Sigmoid colon (tissue), 7 donors: ENCODE measurements around the gene CYBC1. TPM values are rescaled to one million over a fixed set of nuclear protein-coding genes. Genes with fewer than 3 reads are reported as not detected.

Experiments
- DNase-seq: peaks from one replicate; pipeline ENCODE4 v3.0.0-alpha.2; 2019
- H3K27ac ChIP-seq, 4 donors: fragments of 200-600 bp; sonication (generic); one replicate each; pipeline ENCODE4 v1.5.1; 2016 to 2019; ENCODE audit warnings: mild to moderate bottlenecking in 1 of 4
- H3K27me3 ChIP-seq, 3 donors: fragments of 200-600 bp; sonication (generic); one replicate each; pipeline ENCODE4 v1.5.1; 2019; ENCODE audit warnings: mild to moderate bottlenecking in 1 of 3
- H3K36me3 ChIP-seq, 4 donors: fragments of 200-600 bp; sonication (generic); one replicate each; pipeline ENCODE4 v1.5.1; 2016 to 2019
- H3K4me1 ChIP-seq, 4 donors: fragments of 200-600 bp; sonication (generic); one replicate each; pipeline ENCODE4 v1.5.1; 2017 to 2019
- H3K4me3 ChIP-seq, 4 donors: fragments of 200-600 bp; sonication (generic); one replicate each; pipeline ENCODE4 v1.5.1; 2017 to 2019; ENCODE audit warnings: mild to moderate bottlenecking in 2 of 4, moderate library complexity in 1 of 4
- H3K9me3 ChIP-seq, 4 donors: fragments of 200-600 bp in 3 of 4; sonication (generic) in 3 of 4; one replicate each; pipeline versions ENCODE4 v1.5.1 to v1.6.1; 2013 to 2019
- EP300 ChIP-seq, 4 donors: sonication (generic); formaldehyde crosslinking; IDR thresholded peaks; one replicate each; pipeline ENCODE4 v1.6.1; 2017; ENCODE audit warnings: antibody characterized with exemption in 4 of 4
- POLR2A ChIP-seq, 2 donors: fragments of 450-650 bp; IDR thresholded peaks; one replicate each; pipeline ENCODE4 v1.6.1; 2016; ENCODE audit warnings: antibody characterized with exemption in 2 of 2, mild to moderate bottlenecking in 2 of 2, moderate library complexity in 2 of 2
- POLR2AphosphoS5 ChIP-seq, 4 donors: sonication (generic); formaldehyde crosslinking; IDR thresholded peaks; one replicate each; pipeline ENCODE4 v1.6.1; 2017; ENCODE audit warnings: antibody characterized with exemption in 4 of 4
- WGBS, 2 donors: extraction: QIAGEN DNeasy Blood & Tissue Kit; methylation state at CpG; one replicate each; pipeline ENCODE4 v1.1.7; 2013; 5-methylcytosine and 5-hydroxymethylcytosine counted together
- intact Hi-C: fragments of 100-400 bp; cut with DNase I; formaldehyde crosslinking; loops from one replicate; pipeline ENCODE4 v1.15.1; 2023
- polyA plus RNA-seq, 3 donors: library from polyadenylated mRNA; stranded (reverse); fragments of 200-250 nt; gene quantifications; one replicate each; pipeline ENCODE4 v1.2.3, GENCODE V29; 2013
- total RNA-seq, 4 donors: library from RNA; depleted of rRNA; stranded (reverse); fragments of >200 nt; gene quantifications; one replicate each; pipeline ENCODE4 v1.1.0, GENCODE V29; 2016
- TF ChIP-seq, protein P1 (sequence below), 4 experiments: fragments of 450-650 bp in 3 of 4; fragments of 200-600 bp in 1 of 4; IDR thresholded peaks; one replicate each; pipeline ENCODE4 v1.5.1; 2016 to 2019; ENCODE audit warnings: antibody characterized with exemption in 4 of 4, mild to moderate bottlenecking in 3 of 4, moderate library complexity in 2 of 4
- donor health status: healthy with polysubstance abuse.
- donor health status: Bipolar disorder and iron deficiency.
- donor health status: healthy.

Gene CYBC1
- total and polyA plus RNA-seq, 7 donors = 22.8 to 116 (median 39.9) TPM

DNA sequence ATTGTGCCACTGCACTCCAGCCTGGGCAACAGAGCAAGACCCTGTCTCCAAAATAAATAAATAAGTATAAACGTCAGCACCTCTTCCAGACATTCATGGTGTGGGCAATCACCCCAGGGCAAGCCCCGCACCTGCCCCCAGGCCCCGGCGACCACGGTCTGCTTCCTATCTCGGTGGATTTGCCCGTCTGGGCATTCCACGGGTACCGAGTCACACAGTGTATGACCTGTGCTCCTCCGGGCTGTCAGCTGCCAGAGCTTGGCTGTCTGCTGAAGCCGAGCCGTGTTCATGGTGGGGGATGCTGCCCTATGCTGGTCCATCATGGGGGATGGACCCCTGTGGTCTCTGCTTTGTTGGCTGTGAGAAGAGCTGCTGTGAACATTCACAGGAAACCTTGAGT lies 15.4 kb downstream of the CYBC1 start:
- Histone ChIP-seq H3K4me3 (no peak overlapping the region), H3K4me1 (no peaks in the 10 kb centered on the region), H3K27me3 (no peaks in the 10 kb centered on the region), H3K9me3 (no peaks in the 10 kb centered on the region), H3K36me3 (peaks cover 0 to 30% (median 0%) of the 10 kb centered on the region in 4 donors), H3K27ac (no peak overlapping the region)
- WGBS, 2 donors = 93% methylated on average over 12 of the region's 12 CpGs
- TF ChIP-seq EP300 (IDR thresholded peaks at IDR 0.05) = no peak
- no peak for TF ChIP-seq POLR2AphosphoS5 (IDR thresholded peaks at IDR 0.05)
- no peak for TF ChIP-seq POLR2A (IDR thresholded peaks at IDR 0.05)
- TF ChIP-seq, protein P1, sequence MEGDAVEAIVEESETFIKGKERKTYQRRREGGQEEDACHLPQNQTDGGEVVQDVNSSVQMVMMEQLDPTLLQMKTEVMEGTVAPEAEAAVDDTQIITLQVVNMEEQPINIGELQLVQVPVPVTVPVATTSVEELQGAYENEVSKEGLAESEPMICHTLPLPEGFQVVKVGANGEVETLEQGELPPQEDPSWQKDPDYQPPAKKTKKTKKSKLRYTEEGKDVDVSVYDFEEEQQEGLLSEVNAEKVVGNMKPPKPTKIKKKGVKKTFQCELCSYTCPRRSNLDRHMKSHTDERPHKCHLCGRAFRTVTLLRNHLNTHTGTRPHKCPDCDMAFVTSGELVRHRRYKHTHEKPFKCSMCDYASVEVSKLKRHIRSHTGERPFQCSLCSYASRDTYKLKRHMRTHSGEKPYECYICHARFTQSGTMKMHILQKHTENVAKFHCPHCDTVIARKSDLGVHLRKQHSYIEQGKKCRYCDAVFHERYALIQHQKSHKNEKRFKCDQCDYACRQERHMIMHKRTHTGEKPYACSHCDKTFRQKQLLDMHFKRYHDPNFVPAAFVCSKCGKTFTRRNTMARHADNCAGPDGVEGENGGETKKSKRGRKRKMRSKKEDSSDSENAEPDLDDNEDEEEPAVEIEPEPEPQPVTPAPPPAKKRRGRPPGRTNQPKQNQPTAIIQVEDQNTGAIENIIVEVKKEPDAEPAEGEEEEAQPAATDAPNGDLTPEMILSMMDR (IDR thresholded peaks at IDR 0.05) = no peak
- intact Hi-C loops = no loop called here
- no peak for DNase-seq

DNA sequence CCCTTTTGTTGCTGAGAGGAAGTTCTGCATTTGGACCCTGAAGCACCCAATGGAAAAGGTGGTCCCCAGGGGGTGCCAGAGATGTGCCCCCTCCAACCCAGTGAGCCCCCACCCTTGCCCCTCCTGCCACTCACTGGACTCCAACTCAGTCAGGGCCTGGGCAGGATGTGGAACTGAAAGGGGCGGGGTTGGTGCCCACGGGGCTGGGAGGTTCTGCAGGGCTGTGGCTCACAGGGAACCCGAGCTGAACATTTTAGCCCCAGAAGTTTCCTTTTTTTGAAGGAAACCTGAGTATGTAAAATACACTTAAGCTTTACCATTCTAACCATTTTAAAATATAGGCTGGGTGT lies 16.4 kb downstream of the CYBC1 start:
- no peaks in the 10 kb centered on the region for H3K27me3 ChIP-seq
- H3K36me3 ChIP-seq = peaks cover 0 to 30% (median 0%) of the 10 kb centered on the region in 4 donors
- DNase-seq = no peak
- H3K4me3 ChIP-seq = no peak overlapping the region
- H3K9me3 ChIP-seq = no peaks in the 10 kb centered on the region
- WGBS, 2 donors = 43 to 69% methylated on average over 3 of the region's 3 CpGs
- H3K4me1 ChIP-seq = no peaks in the 10 kb centered on the region
- TF ChIP-seq EP300 (IDR thresholded peaks at IDR 0.05) (no peak), POLR2A (IDR thresholded peaks at IDR 0.05) (no peak), POLR2AphosphoS5 (IDR thresholded peaks at IDR 0.05) (no peak)
- TF ChIP-seq, protein P1 (IDR thresholded peaks at IDR 0.05) = no peak
- H3K27ac ChIP-seq = no peak overlapping the region
- intact Hi-C loops = no loop called here

DNA sequence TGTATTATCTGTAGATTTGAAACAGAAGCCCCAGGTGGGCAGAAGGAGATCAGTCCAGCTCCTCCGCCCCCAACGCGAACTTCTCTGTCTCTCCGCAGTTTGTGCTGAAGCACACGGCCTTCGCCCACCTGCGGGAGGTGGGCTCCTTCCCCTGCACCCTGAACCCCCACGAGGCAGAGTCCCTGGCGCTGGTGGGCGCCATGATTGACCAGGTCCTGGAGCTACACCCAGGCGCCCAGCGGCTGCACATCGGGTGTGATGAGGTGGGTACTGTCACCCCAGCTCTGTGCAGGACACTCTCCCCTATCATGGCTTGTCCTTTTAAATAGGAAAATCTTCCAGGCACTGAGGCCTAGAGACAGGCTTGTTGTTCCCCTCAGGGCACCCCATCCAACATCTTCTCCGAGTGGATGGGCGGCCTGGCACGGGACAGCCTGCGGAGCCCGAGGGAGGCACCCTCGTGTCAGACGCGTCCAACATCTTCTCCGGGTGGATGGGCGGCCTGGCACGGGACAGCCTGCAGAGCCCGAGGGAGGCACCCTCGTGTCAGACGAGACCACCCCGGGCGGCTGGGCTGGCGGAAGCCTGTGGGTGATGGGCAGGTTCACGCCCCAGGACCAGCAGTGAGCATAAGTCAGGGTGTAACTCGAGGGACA lies 16.9 kb downstream of the CYBC1 start:
- Histone ChIP-seq H3K4me1 (no peaks in the 10 kb centered on the region), H3K27me3 (no peaks in the 10 kb centered on the region), H3K9me3 (no peaks in the 10 kb centered on the region), H3K4me3 (no peak overlapping the region), H3K27ac (no peak overlapping the region), H3K36me3 (peaks cover 0 to 30% (median 0%) of the 10 kb centered on the region in 4 donors)
- TF ChIP-seq POLR2A (IDR thresholded peaks at IDR 0.05) (no peak), EP300 (IDR thresholded peaks at IDR 0.05) (no peak), POLR2AphosphoS5 (IDR thresholded peaks at IDR 0.05) (no peak)
- TF ChIP-seq, protein P1 (IDR thresholded peaks at IDR 0.05) = no peak
- intact Hi-C loops = no loop called here
- DNase-seq = no peak
- 93 to 94% methylated on average over 32 of the region's 32 CpGs for WGBS, 2 donors

- WGBS, 2 donors = 83 to 90% methylated on average over 8 of the region's 8 CpGs
These were observed 18.5 kb downstream of the CYBC1 start for GRCh38 chr17:82432017-82432416.

More at GRCh38 chr17:82432017-82432416, 18.5 kb downstream of the CYBC1 start:
- intact Hi-C loops = no loop called here
- no peak for TF ChIP-seq POLR2AphosphoS5 (IDR thresholded peaks at IDR 0.05)
- no peak for TF ChIP-seq POLR2A (IDR thresholded peaks at IDR 0.05)
- TF ChIP-seq, protein P1 (IDR thresholded peaks at IDR 0.05) = no peak
- no peaks in the 10 kb centered on the region for H3K27me3 ChIP-seq
- no peaks in the 10 kb centered on the region for H3K9me3 ChIP-seq
- no peak for DNase-seq
- no peak overlapping the region for H3K27ac ChIP-seq
- peaks cover 0 to 26% (median 0%) of the 10 kb centered on the region in 4 donors for H3K36me3 ChIP-seq
- H3K4me3 ChIP-seq = no peak overlapping the region
- no peaks in the 10 kb centered on the region for H3K4me1 ChIP-seq
